ENCODE results near the gene SDHAF2.

DNA sequence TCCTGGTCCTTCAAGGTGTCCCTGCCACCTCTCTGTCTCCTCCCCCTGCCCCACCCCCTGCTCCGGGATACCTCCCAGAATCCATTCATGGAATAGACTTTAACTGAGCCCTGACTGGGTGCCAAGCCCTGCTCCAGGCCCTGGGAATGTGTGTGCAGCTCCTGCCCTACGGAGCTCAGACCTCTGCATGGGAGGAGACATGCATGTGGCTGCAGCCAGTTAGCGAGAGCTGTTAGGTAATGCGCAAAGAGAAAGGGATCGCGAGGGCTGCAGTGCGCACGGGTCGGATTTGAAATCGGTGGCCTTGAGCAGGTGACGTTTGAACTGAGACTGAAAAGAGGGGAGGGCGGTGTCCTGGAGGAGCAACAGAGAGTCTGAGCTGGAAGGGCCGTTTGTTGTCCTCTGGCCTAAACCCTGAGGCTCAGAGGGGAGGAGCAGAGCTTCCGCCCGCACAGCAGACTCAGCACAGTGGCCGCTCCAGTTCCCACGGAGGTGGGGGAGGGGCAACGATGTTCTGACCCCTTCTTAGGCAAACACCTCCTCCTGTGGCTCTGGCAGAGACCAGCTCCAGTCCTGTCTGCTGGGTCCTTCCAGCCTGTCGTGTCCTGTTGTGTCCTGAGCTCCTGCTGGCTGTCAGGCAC lies 58.8 kb downstream of the SDHAF2 start:
- no peak; the same call in 1 of the 2 replicates for TF ChIP-seq MAFK (IDR thresholded peaks at IDR 0.05; ENCODE audit: low read depth, low read length)
- TF ChIP-seq RCOR1 (IDR thresholded peaks at IDR 0.05; ENCODE audit: insufficient replicate concordance, low read length), result no peak
- no peak for TF ChIP-seq POLR2A (IDR thresholded peaks at IDR 0.05; ENCODE audit: low read depth, low read length)
- TF ChIP-seq BHLHE40 (IDR thresholded peaks at IDR 0.05; ENCODE audit: low read depth, low read length), result no peak
- TF ChIP-seq CEBPB (IDR thresholded peaks at IDR 0.05; ENCODE audit: low read depth, low read length), result no peak
- TF ChIP-seq, protein P1, sequence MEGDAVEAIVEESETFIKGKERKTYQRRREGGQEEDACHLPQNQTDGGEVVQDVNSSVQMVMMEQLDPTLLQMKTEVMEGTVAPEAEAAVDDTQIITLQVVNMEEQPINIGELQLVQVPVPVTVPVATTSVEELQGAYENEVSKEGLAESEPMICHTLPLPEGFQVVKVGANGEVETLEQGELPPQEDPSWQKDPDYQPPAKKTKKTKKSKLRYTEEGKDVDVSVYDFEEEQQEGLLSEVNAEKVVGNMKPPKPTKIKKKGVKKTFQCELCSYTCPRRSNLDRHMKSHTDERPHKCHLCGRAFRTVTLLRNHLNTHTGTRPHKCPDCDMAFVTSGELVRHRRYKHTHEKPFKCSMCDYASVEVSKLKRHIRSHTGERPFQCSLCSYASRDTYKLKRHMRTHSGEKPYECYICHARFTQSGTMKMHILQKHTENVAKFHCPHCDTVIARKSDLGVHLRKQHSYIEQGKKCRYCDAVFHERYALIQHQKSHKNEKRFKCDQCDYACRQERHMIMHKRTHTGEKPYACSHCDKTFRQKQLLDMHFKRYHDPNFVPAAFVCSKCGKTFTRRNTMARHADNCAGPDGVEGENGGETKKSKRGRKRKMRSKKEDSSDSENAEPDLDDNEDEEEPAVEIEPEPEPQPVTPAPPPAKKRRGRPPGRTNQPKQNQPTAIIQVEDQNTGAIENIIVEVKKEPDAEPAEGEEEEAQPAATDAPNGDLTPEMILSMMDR (conservative IDR thresholded peaks at IDR 0.05; ENCODE audit: low read depth, low read length), result no peak
- TF ChIP-seq, protein P2, sequence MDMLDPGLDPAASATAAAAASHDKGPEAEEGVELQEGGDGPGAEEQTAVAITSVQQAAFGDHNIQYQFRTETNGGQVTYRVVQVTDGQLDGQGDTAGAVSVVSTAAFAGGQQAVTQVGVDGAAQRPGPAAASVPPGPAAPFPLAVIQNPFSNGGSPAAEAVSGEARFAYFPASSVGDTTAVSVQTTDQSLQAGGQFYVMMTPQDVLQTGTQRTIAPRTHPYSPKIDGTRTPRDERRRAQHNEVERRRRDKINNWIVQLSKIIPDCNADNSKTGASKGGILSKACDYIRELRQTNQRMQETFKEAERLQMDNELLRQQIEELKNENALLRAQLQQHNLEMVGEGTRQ (IDR thresholded peaks at IDR 0.05; ENCODE audit: low read depth, low read length), result no peak
- no peak for TF ChIP-seq NFE2L2 (IDR thresholded peaks at IDR 0.05; ENCODE audit: low read depth, low read length)
- no peak for TF ChIP-seq RFX5 (IDR thresholded peaks at IDR 0.05; ENCODE audit: low read depth, low read length)
- no peak for TF ChIP-seq SMC3 (IDR thresholded peaks at IDR 0.05; ENCODE audit: low read depth, low read length)
- TF ChIP-seq MXI1 (IDR thresholded peaks at IDR 0.05; ENCODE audit: borderline replicate concordance, low read depth, low read length), result no peak
- TF ChIP-seq RAD21 (IDR thresholded peaks at IDR 0.05; ENCODE audit: low read length), result no peak
- no peak for TF ChIP-seq FOS (IDR thresholded peaks at IDR 0.05; ENCODE audit: low read depth, low read length)
- TF ChIP-seq MAZ (IDR thresholded peaks at IDR 0.05; ENCODE audit: borderline replicate concordance, low read depth, low read length), result no peak
